K562 (cell line): Measurements from ENCODE around the gene MRPL40. TPM values are rescaled to one million over a fixed set of nuclear protein-coding genes. Genes with fewer than 3 reads are reported as not detected.

Experiments used
- ATAC-seq: fragments of 200-7000 bp; cut with Tn5 transposase; 3 replicates; pipeline ENCODE4 v1.9.1; 2020; ENCODE audit warnings: moderate library complexity
- BruUV-seq: library from RNA; stranded (reverse); fragments of 400-500 nt; replicated peaks from 2 replicates; lab custom pipeline; 2021; lab: Mats Ljungman, UMichigan
- CTCF ChIA-PET: fragments of 300-600 bp; formaldehyde crosslinking; extraction: SDS; loops from one replicate; lab custom pipeline; 2021; ENCODE audit warnings: low intra/inter-chr PET ratio; lab: Yijun Ruan, JAX
- POLR2A ChIA-PET: fragments of 300-600, 350-650 bp; sonication (Branson Sonifier 250); formaldehyde crosslinking; extraction: SDS; loops from one replicate; lab custom pipeline; 2021; ENCODE audit warnings: antibody characterized with exemption, inconsistent platforms; lab: Yijun Ruan, JAX
- DNase-seq, 4 experiments: peaks; one replicate each; pipeline versions ENCODE4 v3.0.0 to v3.0.0-alpha.2; 2011 to 2018; ENCODE audit warnings: low spot score in 3 of 4, mixed read lengths in 3 of 4; ENCODE audit errors: extremely low read depth in 1 of 4
- FAIRE-seq: peaks from 2 replicates; lab custom pipeline; 2011; peaks lifted over from hg19 to GRCh38; lab: Jason Lieb, UNC
- H2AFZ ChIP-seq: 2 replicates; pipeline ENCODE4 v1.6.0; 2011; ENCODE audit warnings: low read depth, low read length, control low read depth, inconsistent platforms
- H3K27ac ChIP-seq: fragments of 200-600 bp; 3 replicates; pipeline ENCODE4 v1.8.0; 2011; ENCODE audit warnings: low read depth, mild to moderate bottlenecking, control low read depth, inconsistent platforms, low read length, moderate library complexity, mixed read lengths; ENCODE audit errors: extremely low read depth
- H3K27me3 ChIP-seq, 2 experiments: fragments of 300-600 bp in 1 of 2; 2 replicates in 1 of 2; 3 replicates in 1 of 2; pipeline versions ENCODE4 v1.6.0 to v1.8.0; 2011; ENCODE audit warnings: inconsistent platforms in 2 of 2, low read length in 2 of 2, mild to moderate bottlenecking in 1 of 2, mixed read lengths in 1 of 2, moderate library complexity in 1 of 2; ENCODE audit not compliant: control insufficient read depth in 2 of 2, insufficient read depth in 2 of 2
- H3K36me3 ChIP-seq: fragments of 300-600 bp; 3 replicates; pipeline ENCODE4 v1.8.0; 2011; ENCODE audit warnings: mild to moderate bottlenecking, low read length, inconsistent platforms; ENCODE audit not compliant: control insufficient read depth, insufficient read depth
- H3K4me1 ChIP-seq, 2 experiments: fragments of 200-600 bp in 1 of 2; replicated peaks in 1 of 2; 2 replicates in 1 of 2; 3 replicates in 1 of 2; pipeline versions ENCODE4 v1.5.1 to v1.8.0; 2011; ENCODE audit warnings: inconsistent platforms in 2 of 2, low read length in 2 of 2, mild to moderate bottlenecking in 1 of 2, mixed read lengths in 1 of 2, moderate library complexity in 1 of 2; ENCODE audit not compliant: control insufficient read depth in 2 of 2, insufficient read depth in 2 of 2
- H3K4me2 ChIP-seq: 2 replicates; pipeline ENCODE4 v1.6.1; 2011; ENCODE audit warnings: low read length, control low read depth, inconsistent platforms, mixed read lengths; ENCODE audit not compliant: insufficient read depth
- H3K4me3 ChIP-seq: fragments of 200-600 bp; sonication (generic), shearing (Covaris generic); 2 replicates; pipeline ENCODE4 v1.5.1; 2016; ENCODE audit warnings: control low read depth, inconsistent platforms
- H3K79me2 ChIP-seq: fragments of 200-600 bp; 3 replicates; pipeline ENCODE4 v1.8.0; 2011; ENCODE audit warnings: low read length, inconsistent platforms; ENCODE audit not compliant: control insufficient read depth, insufficient read depth
- H3K9ac ChIP-seq, 2 experiments: 2 replicates each; pipeline versions ENCODE4 v1.6.0 to v1.6.1; 2011; ENCODE audit warnings: low read depth in 2 of 2, low read length in 2 of 2, control low read depth in 1 of 2, inconsistent platforms in 1 of 2, mild to moderate bottlenecking in 1 of 2, mixed read lengths in 1 of 2; ENCODE audit not compliant: insufficient read depth in 1 of 2
- H3K9me1 ChIP-seq: one replicate; pipeline ENCODE4 v1.6.0; 2011; ENCODE audit warnings: inconsistent platforms, mild to moderate bottlenecking, low read length, moderate library complexity; ENCODE audit not compliant: control insufficient read depth, insufficient read depth
- H3K9me3 ChIP-seq: replicated peaks from 2 replicates; pipeline ENCODE4 v1.5.1; 2011; ENCODE audit warnings: low read depth, low read length, inconsistent platforms; ENCODE audit not compliant: control insufficient read depth, insufficient read depth
- H4K20me1 ChIP-seq: replicated peaks from 2 replicates; pipeline ENCODE4 v1.6.1; 2011; ENCODE audit warnings: low read length, inconsistent platforms, mixed read lengths; ENCODE audit not compliant: control insufficient read depth, insufficient read depth
- HNRNPUL1 ChIP-seq: fragments of 200-400 bp; formaldehyde crosslinking; IDR thresholded peaks from 2 replicates; pipeline ENCODE4 v1.6.1; 2017; ENCODE audit warnings: low read length
- PHF8 ChIP-seq: fragments of 200-600 bp; sonication (generic); IDR thresholded peaks from 2 replicates; pipeline ENCODE4 v1.6.1; 2012; ENCODE audit warnings: mixed run types, mild to moderate bottlenecking, inconsistent platforms, low read length, moderate library complexity, borderline replicate concordance
- POLR2G ChIP-seq: fragments of 200-400 bp; formaldehyde crosslinking; IDR thresholded peaks from 2 replicates; pipeline ENCODE4 v1.6.1; 2017; ENCODE audit warnings: low read depth, mild to moderate bottlenecking, antibody characterized with exemption, low read length, moderate library complexity
- SRSF9 ChIP-seq: fragments of 200-400 bp; formaldehyde crosslinking; IDR thresholded peaks from 2 replicates; pipeline ENCODE4 v1.6.1; 2017; ENCODE audit warnings: low read depth, low read length, borderline replicate concordance
- SUPT5H ChIP-seq: fragments of 450-650 bp; IDR thresholded peaks from 2 replicates; pipeline ENCODE4 v1.6.1; 2016
- WHSC1 ChIP-seq: IDR thresholded peaks from one replicate; pipeline ENCODE4 v1.6.1; 2012; ENCODE audit warnings: low read length, control low read depth, inconsistent platforms
- ZBTB11 ChIP-seq, 3 experiments: fragments of 200-800 bp in 1 of 3; fragments of 250-450 bp in 1 of 3; fragments of 450-650 bp in 1 of 3; sonication (Bioruptor Pico) in 1 of 3; sonication (Bioruptor generic) in 1 of 3; formaldehyde crosslinking in 1 of 3; IDR thresholded peaks; 2 replicates each; pipeline versions ENCODE4 v1.6.1 to v1.8.0; 2016 to 2022; ENCODE audit warnings: mild to moderate bottlenecking in 2 of 3, missing genetic modification characterization in 2 of 3, missing compliant biosample characterization in 1 of 3, moderate library complexity in 1 of 3
- ZNF146 ChIP-seq: IDR thresholded peaks from one replicate; pipeline ENCODE4 v1.6.1; 2018; ENCODE audit warnings: missing compliant biosample characterization; ENCODE audit not compliant: unreplicated experiment
- ZNF77 ChIP-seq: fragments of 250-450 bp; sonication (Bioruptor Pico); IDR thresholded peaks from 2 replicates; pipeline ENCODE4 v1.5.0; 2020
- WGBS: fragments of 100-300 bp; shearing (Covaris generic); methylation state at CpG from one replicate; pipeline ENCODE4 v1.1.6; 2016; ENCODE audit warnings: low coverage, mixed read lengths; ENCODE audit not compliant: insufficient coverage; ENCODE audit errors: missing lambda C conversion rate; 5-methylcytosine and 5-hydroxymethylcytosine counted together
- in situ Hi-C: fragments of 300-500 bp; cut with MboI; formaldehyde crosslinking; loops from 4 replicates; pipeline ENCODE4 v1.15.0; 2018; ENCODE audit warnings: inconsistent platforms, mixed read lengths
- intact Hi-C: fragments of 100-400 bp; cut with micrococcal nuclease; formaldehyde crosslinking; loops from 2 replicates; pipeline ENCODE4 v1.14.2; 2022
- polyA plus RNA-seq, 8 experiments: library from polyadenylated mRNA; depleted of rRNA in 4 of 8; stranded (reverse) in 5 of 8; unstranded in 3 of 8; fragments of >200 nt; fragmentation: Nextera tagmentation in 2 of 8; fragmentation: Illumina TruSeq in 1 of 8; extraction: Ambion mirVana in 2 of 8; extraction: Trizol in 1 of 8; gene quantifications; 2 replicates each; pipeline versions ENCODE4 v1.2.1 to v1.2.3, GENCODE V29; 2011 to 2014; ENCODE audit warnings: inconsistent platforms in 1 of 8, missing spikeins in 1 of 8
- total RNA-seq, 7 experiments: library from RNA; depleted of rRNA in 6 of 7; stranded (reverse); fragments of >200 nt in 6 of 7; fragmentation: Illumina TruSeq in 2 of 7; extraction: Trizol in 2 of 7; gene quantifications; 2 replicates each; pipeline versions ENCODE4 v1.2.1 to v1.2.3, GENCODE V29; 2011 to 2021; ENCODE audit warnings: low replicate concordance in 1 of 7

The MRPL40 gene
- total and polyA plus RNA-seq, 9 of the 15 experiments (the other 6 are each of a cell fraction or from before 2014, with no cell fraction given): 132 to 652 (median 208) TPM

GRCh38 chr22:19405133-19405532 is 27.2 kb upstream of the MRPL40 start:
- Histone ChIP-seq H3K4me1 (peaks cover 18 to 24% of the 10 kb centered on the region in 2 experiments; a peak in 4 of 5 replicates), H3K4me3 (no peak overlapping the region), H3K27ac (no peak overlapping the region; the same call in 2 of the 3 replicates), H3K4me2 (no peak overlapping the region), H3K79me2 (peaks cover 18% of the 10 kb centered on the region; the same call in 2 of the 3 replicates), H3K36me3 (peaks cover 95% of the 10 kb centered on the region), H3K9ac (no peak overlapping the region), H4K20me1 (peaks cover 16% of the 10 kb centered on the region), H3K27me3 (no peaks in the 10 kb centered on the region), H3K9me1 (peaks cover 19% of the 10 kb centered on the region), H3K9me3 (no peaks in the 10 kb centered on the region), H2AFZ (no peak overlapping the region)
- no TSS peak for BruUV-seq
- in situ Hi-C loops (no loop called here), intact Hi-C loops (no loop called here)
- WGBS: 90% methylated on average over 4 of the region's 4 CpGs
- TF ChIP-seq SUPT5H: no peak
- no peak for TF ChIP-seq ZNF77 (CRISPR knock-in tag)
- no peak for TF ChIP-seq SRSF9
- DNase-seq (no peak), ATAC-seq (no peak), FAIRE-seq (no peak)
- ChIA-PET POLR2A (interaction anchor here (0.5 to 15.8 kb wide), 10 partner anchors 4 to 1602 kb away, joined by 3 to 245 read pairs (median 6); partner anchors contain the start of genes HIRA and MRPL40), CTCF (no interaction called here)

- POLR2A ChIA-PET: interaction anchor here (1.1 to 15.8 kb wide), 7 partner anchors 4 to 257 kb away, joined by 3 to 245 read pairs (median 15); partner anchors contain the start of genes HIRA and MRPL40
- 96% methylated on average over 8 of the region's 8 CpGs for WGBS
- Histone ChIP-seq H3K9ac (0 out of 4 replicates have a peak overlapping the region, but pooled peaks of 1 of the 2 experiments have one; percentile 1), H3K4me1 (peaks cover 18 to 24% of the 10 kb centered on the region in 2 experiments; a peak in 4 of 5 replicates), H3K4me3 (no peak overlapping the region), H4K20me1 (peaks cover 16% of the 10 kb centered on the region), H3K36me3 (peaks cover 95% of the 10 kb centered on the region), H2AFZ (no peak overlapping the region), H3K79me2 (peaks cover 23% of the 10 kb centered on the region), H3K27me3 (no peaks in the 10 kb centered on the region), H3K4me2 (no peak overlapping the region), H3K27ac (no peak overlapping the region), H3K9me1 (peaks cover 19% of the 10 kb centered on the region), H3K9me3 (no peaks in the 10 kb centered on the region)
- ATAC-seq (no peak), DNase-seq (no peak), FAIRE-seq (no peak)
- CTCF ChIA-PET: no interaction called here
- BruUV-seq: no TSS peak
- intact Hi-C loops (no loop called here), in situ Hi-C loops (no loop called here)
- TF ChIP-seq WHSC1 (peak; percentile 96), PHF8 (0 out of 2 replicates have a peak, but pooled peaks have one; percentile 0), POLR2G (0 out of 2 replicates have a peak, but pooled peaks have one; percentile 30), ZBTB11 (CRISPR knock-in tag; IDR thresholded peaks at IDR 0.05) (no peak), ZNF146 (CRISPR knock-in tag) (peak; percentile 25), HNRNPUL1 (0 out of 2 replicates have a peak, but pooled peaks have one; percentile 37)
These were observed 26.7 kb upstream of the MRPL40 start for GRCh38 chr22:19405652-19406051.
